ENCODE measurements around the gene LST1.

The LST1 gene

GRCh38 chr6:31621991-31622390, 35.9 kb downstream of the LST1 start:
- in situ Hi-C loops (cut with HindIII; ENCODE audit: low pct_unique_long_range_greater_than_20kb, low sequenced_read_pairs), result no loop called here
- no peak for TF ChIP-seq JUND (IDR thresholded peaks at IDR 0.05; ENCODE audit: low read depth)
- DNase-seq (ENCODE audit: low read depth in 1 of 2, low spot score in 1 of 2), result peak; percentile 66 to 81

DNA sequence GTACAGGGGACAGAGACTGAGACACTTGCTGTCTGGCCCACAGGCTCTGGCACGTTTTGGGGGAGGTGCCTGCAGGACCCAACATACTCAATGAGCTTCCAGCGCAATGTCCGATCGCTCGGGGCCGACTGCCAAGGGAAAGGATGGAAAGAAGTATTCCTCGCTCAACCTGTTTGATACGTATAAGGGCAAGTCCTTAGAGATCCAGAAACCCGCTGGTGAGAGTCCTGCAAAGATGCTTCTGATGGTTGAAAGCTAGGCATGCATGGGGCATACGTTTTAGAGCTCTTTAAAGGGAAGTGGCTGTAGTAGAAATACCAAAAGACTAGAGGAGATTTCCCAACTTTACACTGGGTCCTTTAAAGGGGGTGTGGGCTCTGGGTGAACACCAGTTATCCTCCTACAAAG, 36.6 kb downstream of the LST1 start:
- DNase-seq (ENCODE audit: low read depth in 1 of 2, low spot score in 1 of 2), result peak; percentile 58 to 90
- TF ChIP-seq JUND (IDR thresholded peaks at IDR 0.05; ENCODE audit: low read depth), result no peak
- in situ Hi-C loops (cut with HindIII; ENCODE audit: low pct_unique_long_range_greater_than_20kb, low sequenced_read_pairs), result no loop called here

DNA sequence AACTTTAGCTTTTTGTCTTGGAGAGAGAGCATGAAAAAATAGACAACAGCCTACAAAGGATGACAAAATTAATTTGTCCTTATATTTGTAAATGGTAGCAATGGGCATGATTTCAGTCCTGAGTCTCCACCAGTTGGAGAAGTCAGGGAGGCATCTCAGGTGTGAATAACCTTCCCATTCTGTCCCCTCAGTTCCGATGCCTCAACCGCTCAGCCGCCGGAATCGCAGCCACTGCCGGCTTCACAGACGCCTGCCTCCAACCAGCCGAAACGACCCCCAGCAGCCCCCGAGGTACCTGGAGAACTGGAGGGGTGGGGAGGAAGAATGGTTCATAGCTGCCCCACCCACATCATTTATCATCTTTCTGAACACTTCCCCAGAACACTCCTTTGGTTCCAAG, 38.0 kb downstream of the LST1 start:
- TF ChIP-seq JUND (IDR thresholded peaks at IDR 0.05; ENCODE audit: low read depth), result no peak
- no peak for DNase-seq (ENCODE audit: low read depth in 1 of 2, low spot score in 1 of 2)
- in situ Hi-C loops (cut with HindIII; ENCODE audit: low pct_unique_long_range_greater_than_20kb, low sequenced_read_pairs), result no loop called here

DNA sequence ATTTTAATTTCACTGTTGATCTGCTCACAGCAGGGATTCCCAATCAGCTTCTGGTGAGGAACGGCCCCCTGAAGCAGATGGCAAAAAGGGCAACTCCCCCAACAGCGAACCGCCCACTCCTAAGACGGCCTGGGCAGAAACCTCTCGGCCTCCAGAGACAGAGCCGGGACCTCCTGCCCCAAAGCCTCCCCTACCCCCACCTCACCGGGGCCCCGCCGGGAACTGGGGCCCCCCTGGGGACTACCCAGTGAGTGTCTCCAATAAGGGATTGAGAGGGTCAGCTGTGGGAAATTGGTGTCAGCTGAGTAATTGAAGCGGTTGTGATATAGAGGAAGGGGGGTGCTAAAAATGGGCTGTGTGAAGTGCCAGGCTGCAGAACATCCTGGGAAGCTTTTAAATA, 40.9 kb downstream of the LST1 start:
- DNase-seq (ENCODE audit: low read depth in 1 of 2, low spot score in 1 of 2), result no peak

GRCh38 chr6:31627690-31628287, 41.7 kb downstream of the LST1 start:
- DNase-seq (ENCODE audit: low read depth in 1 of 2, low spot score in 1 of 2), result no peak
- TF ChIP-seq JUND (IDR thresholded peaks at IDR 0.05; ENCODE audit: low read depth), result no peak
- in situ Hi-C loops (cut with HindIII; ENCODE audit: low pct_unique_long_range_greater_than_20kb, low sequenced_read_pairs), result no loop called here

More for the DNA sequence above, 40.9 kb downstream of the LST1 start:
- in situ Hi-C loops (cut with HindIII; ENCODE audit: low pct_unique_long_range_greater_than_20kb, low sequenced_read_pairs), result no loop called here
- TF ChIP-seq JUND (IDR thresholded peaks at IDR 0.05; ENCODE audit: low read depth), result no peak

DNA sequence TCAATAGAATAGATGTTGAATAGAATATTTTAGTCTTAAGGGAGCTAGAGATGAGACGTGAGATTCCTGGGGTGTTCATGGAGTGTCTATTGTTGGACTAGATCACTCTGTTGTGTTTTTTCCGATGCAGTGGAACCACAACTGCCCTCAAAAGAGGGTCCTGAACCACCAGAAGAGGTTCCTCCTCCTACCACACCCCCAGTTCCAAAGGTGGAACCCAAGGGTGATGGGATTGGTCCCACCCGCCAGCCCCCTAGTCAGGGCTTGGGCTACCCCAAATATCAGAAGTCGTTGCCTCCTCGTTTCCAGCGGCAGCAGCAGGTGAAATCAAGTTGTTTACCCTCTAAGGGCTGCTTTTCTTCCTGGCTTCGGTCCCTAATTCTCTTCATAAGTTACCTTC, 42.9 kb downstream of the LST1 start:
- in situ Hi-C loops (cut with HindIII; ENCODE audit: low pct_unique_long_range_greater_than_20kb, low sequenced_read_pairs), result no loop called here
- DNase-seq (ENCODE audit: low read depth in 1 of 2, low spot score in 1 of 2), result no peak
- TF ChIP-seq JUND (IDR thresholded peaks at IDR 0.05; ENCODE audit: low read depth), result no peak

GRCh38 chr6:31630177-31630934, 44.3 kb downstream of the LST1 start:
- no peak for DNase-seq (ENCODE audit: low read depth in 1 of 2, low spot score in 1 of 2)
- in situ Hi-C loops (cut with HindIII; ENCODE audit: low pct_unique_long_range_greater_than_20kb, low sequenced_read_pairs), result no loop called here
- TF ChIP-seq JUND (IDR thresholded peaks at IDR 0.05; ENCODE audit: low read depth), result no peak

DNA sequence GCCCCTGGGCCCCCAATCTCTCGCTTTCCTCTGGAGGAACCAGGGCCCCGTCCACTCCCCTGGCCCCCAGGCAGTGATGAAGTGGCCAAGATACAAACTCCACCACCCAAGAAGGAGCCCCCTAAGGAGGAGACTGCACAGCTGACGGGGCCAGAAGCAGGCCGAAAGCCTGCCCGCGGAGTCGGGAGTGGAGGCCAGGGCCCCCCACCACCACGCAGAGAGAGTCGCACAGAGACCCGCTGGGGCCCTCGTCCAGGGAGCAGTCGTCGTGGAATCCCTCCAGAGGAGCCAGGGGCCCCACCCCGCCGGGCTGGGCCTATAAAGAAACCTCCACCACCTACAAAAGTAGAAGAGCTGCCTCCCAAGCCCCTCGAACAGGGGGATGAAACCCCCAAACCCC, 45.1 kb downstream of the LST1 start:
- no peak for DNase-seq (ENCODE audit: low read depth in 1 of 2, low spot score in 1 of 2)
- no peak for TF ChIP-seq JUND (IDR thresholded peaks at IDR 0.05; ENCODE audit: low read depth)
- in situ Hi-C loops (cut with HindIII; ENCODE audit: low pct_unique_long_range_greater_than_20kb, low sequenced_read_pairs), result no loop called here

GRCh38 chr6:31631681-31632278, 45.7 kb downstream of the LST1 start:
- TF ChIP-seq JUND (IDR thresholded peaks at IDR 0.05; ENCODE audit: low read depth), result no peak
- in situ Hi-C loops (cut with HindIII; ENCODE audit: low pct_unique_long_range_greater_than_20kb, low sequenced_read_pairs), result no loop called here
- no peak for DNase-seq (ENCODE audit: low read depth in 1 of 2, low spot score in 1 of 2)

GRCh38 chr6:31632279-31632946, 46.3 kb downstream of the LST1 start:
- no peak for DNase-seq (ENCODE audit: low read depth in 1 of 2, low spot score in 1 of 2)
- in situ Hi-C loops (cut with HindIII; ENCODE audit: low pct_unique_long_range_greater_than_20kb, low sequenced_read_pairs), result no loop called here
- no peak for TF ChIP-seq JUND (IDR thresholded peaks at IDR 0.05; ENCODE audit: low read depth)

GRCh38 chr6:31633447-31633846, 47.4 kb downstream of the LST1 start:
- no peak for TF ChIP-seq JUND (IDR thresholded peaks at IDR 0.05; ENCODE audit: low read depth)
- in situ Hi-C loops (cut with HindIII; ENCODE audit: low pct_unique_long_range_greater_than_20kb, low sequenced_read_pairs), result no loop called here

GRCh38 chr6:31634131-31634530, 48.1 kb downstream of the LST1 start:
- in situ Hi-C loops (cut with HindIII; ENCODE audit: low pct_unique_long_range_greater_than_20kb, low sequenced_read_pairs), result no loop called here
- no peak for TF ChIP-seq JUND (IDR thresholded peaks at IDR 0.05; ENCODE audit: low read depth)
- no peak for DNase-seq (ENCODE audit: low read depth in 1 of 2, low spot score in 1 of 2)

More at GRCh38 chr6:31633447-31633846, 47.4 kb downstream of the LST1 start:
- no peak for DNase-seq (ENCODE audit: low read depth in 1 of 2, low spot score in 1 of 2)

All from T47D (cell line).